Loucy (cell line): ENCODE measurements around the gene GIPC2.

Source experiments
- EZH2phosphoT487 ChIP-seq: fragments of 200-600 bp; IDR thresholded peaks from 2 replicates; pipeline ENCODE4 v1.6.1; 2018; ENCODE audit warnings: antibody characterized with exemption, mild to moderate bottlenecking, moderate library complexity, borderline replicate concordance
- TF ChIP-seq, protein P1 (sequence below): fragments of 200-600 bp; sonication (generic); conservative IDR thresholded peaks from 2 replicates; pipeline ENCODE4 v1.5.1; 2014; ENCODE audit warnings: mild to moderate bottlenecking, antibody characterized with exemption, low read length

DNA sequence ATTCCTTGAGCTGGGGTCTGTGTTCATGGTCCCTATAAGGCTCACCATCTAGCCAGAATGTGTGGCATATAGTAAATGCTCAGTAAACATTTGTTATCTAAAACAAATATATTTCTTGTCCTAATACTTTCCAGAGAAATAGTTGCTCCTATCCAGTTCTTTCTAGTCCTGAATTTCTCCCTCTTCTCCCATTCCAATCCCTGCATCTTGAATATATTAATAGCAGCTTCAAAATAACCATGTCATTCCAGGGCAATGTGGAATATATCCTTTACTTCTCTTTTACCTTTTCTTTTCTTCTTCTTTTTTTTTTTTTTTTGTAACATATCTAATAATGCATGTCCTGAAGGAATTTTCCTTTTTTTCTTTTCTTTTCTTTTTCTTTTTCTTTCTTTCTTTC is 30.6 kb upstream of the GIPC2 start:
- no peak for TF ChIP-seq EZH2phosphoT487
- TF ChIP-seq, protein P1, sequence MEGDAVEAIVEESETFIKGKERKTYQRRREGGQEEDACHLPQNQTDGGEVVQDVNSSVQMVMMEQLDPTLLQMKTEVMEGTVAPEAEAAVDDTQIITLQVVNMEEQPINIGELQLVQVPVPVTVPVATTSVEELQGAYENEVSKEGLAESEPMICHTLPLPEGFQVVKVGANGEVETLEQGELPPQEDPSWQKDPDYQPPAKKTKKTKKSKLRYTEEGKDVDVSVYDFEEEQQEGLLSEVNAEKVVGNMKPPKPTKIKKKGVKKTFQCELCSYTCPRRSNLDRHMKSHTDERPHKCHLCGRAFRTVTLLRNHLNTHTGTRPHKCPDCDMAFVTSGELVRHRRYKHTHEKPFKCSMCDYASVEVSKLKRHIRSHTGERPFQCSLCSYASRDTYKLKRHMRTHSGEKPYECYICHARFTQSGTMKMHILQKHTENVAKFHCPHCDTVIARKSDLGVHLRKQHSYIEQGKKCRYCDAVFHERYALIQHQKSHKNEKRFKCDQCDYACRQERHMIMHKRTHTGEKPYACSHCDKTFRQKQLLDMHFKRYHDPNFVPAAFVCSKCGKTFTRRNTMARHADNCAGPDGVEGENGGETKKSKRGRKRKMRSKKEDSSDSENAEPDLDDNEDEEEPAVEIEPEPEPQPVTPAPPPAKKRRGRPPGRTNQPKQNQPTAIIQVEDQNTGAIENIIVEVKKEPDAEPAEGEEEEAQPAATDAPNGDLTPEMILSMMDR = no peak
